ENCODE measurements around the gene TTC7B. TPM values are rescaled to one million over a fixed set of nuclear protein-coding genes. Genes with fewer than 3 reads are reported as not detected.

Gene TTC7B
- total and polyA plus RNA-seq, 2 of the 13 experiments (the other 11 are each of a cell fraction or from before 2014, with no cell fraction given), result 1.3 to 3.2 TPM

DNA sequence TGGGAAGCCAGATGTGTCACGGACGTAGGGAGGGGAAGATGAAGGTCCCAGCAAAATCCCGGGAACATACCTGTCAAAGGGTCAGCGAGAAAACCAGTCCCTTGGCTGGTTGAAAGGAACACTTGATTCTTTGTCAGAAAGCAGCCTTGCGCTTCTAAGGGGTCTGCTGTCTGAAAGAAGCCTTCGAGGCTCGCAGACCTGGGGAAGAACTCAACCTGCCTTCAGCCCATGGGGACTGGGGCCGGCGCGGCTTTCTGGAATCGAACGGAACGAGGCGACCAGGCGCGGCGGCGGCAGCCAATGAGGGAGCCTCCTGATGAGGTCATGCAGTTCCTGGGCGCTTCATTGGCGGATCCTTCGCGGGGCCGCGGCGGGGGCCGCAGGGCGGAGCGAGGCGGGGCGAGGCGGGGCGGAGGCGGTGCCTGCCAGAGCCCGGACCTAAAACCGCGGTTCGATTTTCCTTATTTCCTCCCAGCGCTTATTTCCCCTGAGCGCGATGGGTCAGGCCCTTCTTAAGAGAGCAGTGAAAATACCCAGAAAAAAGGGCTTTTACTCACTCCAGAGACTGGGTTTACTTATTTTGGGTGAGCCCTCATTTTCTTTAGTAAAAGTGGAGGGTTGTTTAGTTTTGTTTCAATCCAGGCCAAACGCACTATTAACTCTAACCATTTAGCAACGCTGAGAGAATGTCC, 11.8 kb upstream of the TTC7B start:
- peak overlapping the region; percentile 82 for H2AFZ ChIP-seq (ENCODE audit: low read length)
- H3K4me1 ChIP-seq (ENCODE audit: insufficient read depth, low read length), result peaks cover 14% of the 10 kb centered on the region
- 10% methylated on average over 16 of the region's 42 CpGs for WGBS (ENCODE audit: low lambda C conversion rate)
- ChIA-PET CTCF (ENCODE audit: low intra/inter-chr PET ratio, low total read pairs) (no interaction called here), POLR2A (no interaction called here)
- ATAC-seq (peak; percentile 99), FAIRE-seq (peak; percentile 59), DNase-seq (ENCODE audit: low spot score) (peak; percentile 71)
- peak overlapping the region; percentile 62; the same call in 1 of the 2 replicates for H3K9ac ChIP-seq (ENCODE audit: insufficient read depth, low read depth, low read length)
- in situ Hi-C loops (cut with HindIII; ENCODE audit: extremely low pct_ligation_motif_present, low pct_unique_long_range_greater_than_20kb), result no loop called here
- H3K27me3 ChIP-seq (ENCODE audit: control insufficient read depth in 1 of 2, insufficient read depth in 2 of 2, low read length in 2 of 2), result peaks cover 0 to 7% of the 10 kb centered on the region in 2 experiments; a peak in 1 of 5 replicates
- BruUV-seq (replicated peaks), result no TSS peak
- H3K4me3 ChIP-seq (replicated peaks in 1 of 3; ENCODE audit: insufficient read depth in 1 of 3, low read depth in 2 of 3, low read length in 3 of 3), result peak overlapping the region; percentile 48 to 74 (median 57)
- H4K20me1 ChIP-seq (ENCODE audit: insufficient read depth, low read length), result no peaks in the 10 kb centered on the region
- intact Hi-C loops (cut with micrococcal nuclease; ENCODE audit: unreplicated experiment), result no loop called here
- peaks cover 10% of the 10 kb centered on the region; the same call in 1 of the 2 replicates for H3K9me3 ChIP-seq (ENCODE audit: low read length)
- H3K79me2 ChIP-seq (ENCODE audit: insufficient read depth, low read length), result no peaks in the 10 kb centered on the region
- peak overlapping the region; percentile 97 for H3K4me2 ChIP-seq (ENCODE audit: low read depth, low read length)
- H3K36me3 ChIP-seq (replicated peaks in 1 of 2; ENCODE audit: control insufficient read depth in 1 of 2, insufficient read depth in 2 of 2, low read length in 2 of 2), result no peaks in the 10 kb centered on the region
- H3K27ac ChIP-seq (ENCODE audit: extremely low read length, insufficient read depth, low read length), result no peak overlapping the region
- TF ChIP-seq ZSCAN31 (CRISPR knock-in tag; IDR thresholded peaks at IDR 0.05; ENCODE audit: low read depth) (0 out of 2 replicates have a peak, but pooled peaks have one; percentile 24), ARNTL (CRISPR knock-in tag; IDR thresholded peaks at IDR 0.05) (peak; percentile 22; the same call in 1 of the 2 replicates), SP4 (CRISPR knock-in tag; IDR thresholded peaks at IDR 0.05) (peak; percentile 71), ZNF776 (CRISPR knock-in tag; IDR thresholded peaks at IDR 0.05) (peak; percentile 76; the same call in 1 of the 2 replicates), ZFP90 (CRISPR knock-in tag; IDR thresholded peaks at IDR 0.05; ENCODE audit: borderline replicate concordance) (no peak), ZNF891 (CRISPR knock-in tag; IDR thresholded peaks at IDR 0.05) (no peak), SP5 (CRISPR knock-in tag; IDR thresholded peaks at IDR 0.05; ENCODE audit: borderline replicate concordance, low read depth) (peak; percentile 16; the same call in 1 of the 2 replicates), ZNF724P (CRISPR knock-in tag; IDR thresholded peaks at IDR 0.05; ENCODE audit: borderline replicate concordance) (peak; percentile 34; the same call in 1 of the 2 replicates), ZNF605 (CRISPR knock-in tag; IDR thresholded peaks at IDR 0.05) (peak; percentile 46; the same call in 1 of the 2 replicates), ZNF777 (CRISPR knock-in tag; IDR thresholded peaks at IDR 0.05) (no peak), PAXIP1 (CRISPR knock-in tag; conservative IDR thresholded peaks at IDR 0.05) (0 out of 2 replicates have a peak, but pooled peaks have one; percentile 10), POLR2AphosphoS5 (IDR thresholded peaks at IDR 0.05; ENCODE audit: low read depth, low read length) (peak; percentile 47; the same call in 1 of the 2 replicates), CCDC6 (CRISPR knock-in tag; IDR thresholded peaks at IDR 0.05) (0 out of 2 replicates have a peak, but pooled peaks have one; percentile 32), ZKSCAN5 (CRISPR knock-in tag; IDR thresholded peaks at IDR 0.05) (no peak), THAP11 (CRISPR knock-in tag; IDR thresholded peaks at IDR 0.05) (0 out of 2 replicates have a peak, but pooled peaks have one; percentile 16), ATF7 (IDR thresholded peaks at IDR 0.05) (peak; percentile 88), ATF7 (CRISPR knock-in tag; IDR thresholded peaks at IDR 0.05) (peak; percentile 100), TBX2 (CRISPR knock-in tag; IDR thresholded peaks at IDR 0.05; ENCODE audit: borderline replicate concordance) (peak; percentile 42; the same call in 1 of the 2 replicates), MED1 (CRISPR knock-in tag; IDR thresholded peaks at IDR 0.05) (peak; percentile 25; the same call in 1 of the 2 replicates)
- TF ChIP-seq, protein P1, sequence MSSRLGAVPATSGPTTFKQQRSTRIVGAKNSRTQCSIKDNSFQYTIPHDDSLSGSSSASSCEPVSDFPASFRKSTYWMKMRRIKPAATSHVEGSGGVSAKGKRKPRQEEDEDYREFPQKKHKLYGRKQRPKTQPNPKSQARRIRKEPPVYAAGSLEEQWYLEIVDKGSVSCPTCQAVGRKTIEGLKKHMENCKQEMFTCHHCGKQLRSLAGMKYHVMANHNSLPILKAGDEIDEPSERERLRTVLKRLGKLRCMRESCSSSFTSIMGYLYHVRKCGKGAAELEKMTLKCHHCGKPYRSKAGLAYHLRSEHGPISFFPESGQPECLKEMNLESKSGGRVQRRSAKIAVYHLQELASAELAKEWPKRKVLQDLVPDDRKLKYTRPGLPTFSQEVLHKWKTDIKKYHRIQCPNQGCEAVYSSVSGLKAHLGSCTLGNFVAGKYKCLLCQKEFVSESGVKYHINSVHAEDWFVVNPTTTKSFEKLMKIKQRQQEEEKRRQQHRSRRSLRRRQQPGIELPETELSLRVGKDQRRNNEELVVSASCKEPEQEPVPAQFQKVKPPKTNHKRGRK (CRISPR knock-in tag; IDR thresholded peaks at IDR 0.05), result no peak
